Measurements from ENCODE around the gene EHMT1. TPM values are rescaled to one million over a fixed set of nuclear protein-coding genes. Genes with fewer than 3 reads are reported as not detected.
A peak's percentile ranks its signal among the peaks of the same experiment; 100 is the strongest.

EHMT1 gene
- total RNA-seq, 1 experiment from 2014 or later, result 112 TPM

- Histone ChIP-seq H2BK12ac (ENCODE audit: insufficient read length, low read depth, low read length) (no peak overlapping the region), H3K79me1 (ENCODE audit: insufficient read depth, low read depth, low read length, poor library complexity, severe bottlenecking) (peaks cover 3% of the 10 kb centered on the region), H4K20me1 (ENCODE audit: control insufficient read depth, insufficient read depth, insufficient read length) (peaks cover 7% of the 10 kb centered on the region), H3K4me2 (ENCODE audit: insufficient read depth, insufficient read length, low read length) (no peak overlapping the region), H4K5ac (ENCODE audit: insufficient read length, low read depth, low read length) (no peak overlapping the region), H2AK5ac (ENCODE audit: insufficient read length, low read length) (no peak overlapping the region), H4K91ac (ENCODE audit: insufficient read length, low read depth, low read length) (no peak overlapping the region), H3T11ph (ENCODE audit: low read length) (no peak overlapping the region), H3K23ac (ENCODE audit: insufficient read length, low read depth, low read length) (no peak overlapping the region), H4K8ac (replicated peaks; ENCODE audit: insufficient read length, low read depth, low read length) (no peak overlapping the region), H3K14ac (ENCODE audit: insufficient read depth, low read length) (peak overlapping the region; percentile 32; the same call in 1 of the 2 replicates), H2BK15ac (ENCODE audit: low read depth, low read length) (no peak overlapping the region), H3K9me3 (ENCODE audit: control insufficient read depth, low read depth, low read length) (no peaks in the 10 kb centered on the region), H3K18ac (ENCODE audit: insufficient read length, low read depth, low read length) (no peak overlapping the region), H3K4ac (ENCODE audit: low read depth, low read length) (no peak overlapping the region), H3K9ac (ENCODE audit: extremely low read depth, insufficient read length, low read length) (no peak overlapping the region), H2AFZ (ENCODE audit: low read length) (no peak overlapping the region), H2BK20ac (ENCODE audit: low read depth, low read length, poor library complexity, severe bottlenecking) (no peak overlapping the region), H3K79me2 (ENCODE audit: insufficient read depth, low read length) (peaks cover 22% of the 10 kb centered on the region; the same call in 1 of the 2 replicates), H3K23me2 (ENCODE audit: insufficient read length, low read depth, low read length, poor library complexity, severe bottlenecking) (no peaks in the 10 kb centered on the region), H3K27ac (ENCODE audit: insufficient read length, low read depth, low read length) (no peak overlapping the region), H2BK120ac (ENCODE audit: low read depth, low read length, poor library complexity, severe bottlenecking) (no peak overlapping the region), H3K27me3 (ENCODE audit: insufficient read depth, low read length) (no peaks in the 10 kb centered on the region), H2BK5ac (ENCODE audit: insufficient read length, low read length) (no peak overlapping the region), H3K4me1 (ENCODE audit: insufficient read depth, low read length) (peaks cover 14% of the 10 kb centered on the region; the same call in 1 of the 2 replicates), H3K56ac (ENCODE audit: insufficient read length, low read depth, low read length) (no peak overlapping the region)
- Mint-ChIP-seq H3K27me3 (ENCODE audit: low read depth) (peaks cover 2% of the 10 kb centered on the region; the same call in 1 of the 2 replicates), H3K36me3 (ENCODE audit: insufficient read depth in 1 of 3, low read depth in 3 of 3) (peaks cover 9 to 27% (median 24%) of the 10 kb centered on the region in 3 experiments), H3K4me1 (peaks cover 60 to 76% of the 10 kb centered on the region in 2 experiments), H3K9me3 (no peaks in the 10 kb centered on the region), H3K27ac (peak overlapping the region; percentile 94 to 96 (median 95); a peak in 5 of 7 replicates), H3K4me3 (peak overlapping the region in 1 of 2 experiments; percentile 33; a peak in 2 of 5 replicates)
- no peak for TF ChIP-seq CTCF (conservative IDR thresholded peaks at IDR 0.05)
- no CpG with 5 or more reads among the region's 10 CpGs for WGBS (ENCODE audit: extremely low coverage, insufficient read length, low lambda C conversion rate)
- DNase-seq, result no peak
Measured at GRCh38 chr9:137673886-137674285, 55.1 kb downstream of the EHMT1 start.

All from H9 (cell line).